Activated CD4-positive, alpha-beta T cell treated with anti-CD3 and anti-CD28 coated beads, Interleukin-10, Interleukin-2, amounts not matched to agents 100 ng/mL and 50 ng/mL, durations not matched to agents 16 hours and 8 hours (primary cell): ENCODE measurements around the gene PDCD5.
"Not testable (repeated sequence)": the region's sequence is repeated elsewhere in the genome, so short reads cannot be mapped to it uniquely, and the experiment has no call there.

Source experiments
- DNase-seq: peaks from one replicate; pipeline ENCODE4 v3.0.0-alpha.2; 2020

PDCD5 gene

GRCh38 chr19:32580353-32580900, 563 bp upstream of the PDCD5 start:
- no peak for DNase-seq

GRCh38 chr19:32581705-32582179, 752 bp downstream of the PDCD5 start:
- peak; percentile 21 for DNase-seq

- DNase-seq, result not testable (repeated sequence)
Measured at GRCh38 chr19:32587747-32588504, 6.9 kb downstream of the PDCD5 start.

- DNase-seq, result no peak
Measured at GRCh38 chr19:32594021-32594420, 13.0 kb downstream of the PDCD5 start.

- DNase-seq, result no peak
Measured at GRCh38 chr19:32595491-32595890, 14.5 kb downstream of the PDCD5 start.

GRCh38 chr19:32598022-32598421, 17.0 kb downstream of the PDCD5 start:
- no peak for DNase-seq

- DNase-seq, result no peak
Measured at GRCh38 chr19:32599258-32599657, 18.3 kb downstream of the PDCD5 start.

- DNase-seq, result peak; percentile 69
Measured at GRCh38 chr19:32599736-32600157, 18.8 kb downstream of the PDCD5 start.

- no peak for DNase-seq
Measured at GRCh38 chr19:32603961-32604360, 23.0 kb downstream of the PDCD5 start.

- no peak for DNase-seq
Measured at GRCh38 chr19:32605544-32605943, 24.6 kb downstream of the PDCD5 start.

GRCh38 chr19:32606289-32606688, 25.3 kb downstream of the PDCD5 start:
- no peak for DNase-seq

- no peak for DNase-seq
Measured at GRCh38 chr19:32607479-32607878, 26.5 kb downstream of the PDCD5 start.

- DNase-seq, result no peak
Measured at GRCh38 chr19:32611161-32611560, 30.2 kb downstream of the PDCD5 start.

- no peak for DNase-seq
Measured at GRCh38 chr19:32613008-32613407, 32.0 kb downstream of the PDCD5 start.

GRCh38 chr19:32614916-32615315, 33.9 kb downstream of the PDCD5 start:
- DNase-seq, result no peak

- DNase-seq, result no peak
Measured at GRCh38 chr19:32615569-32615968, 34.6 kb downstream of the PDCD5 start.

GRCh38 chr19:32619051-32619685, 38.2 kb downstream of the PDCD5 start:
- DNase-seq, result no peak

- no peak for DNase-seq
Measured at GRCh38 chr19:32622002-32622401, 41.0 kb downstream of the PDCD5 start.

GRCh38 chr19:32624410-32624809, 43.4 kb downstream of the PDCD5 start:
- DNase-seq, result no peak

GRCh38 chr19:32626969-32627368, 46.0 kb downstream of the PDCD5 start:
- no peak for DNase-seq

GRCh38 chr19:32627714-32628270, 46.8 kb downstream of the PDCD5 start:
- DNase-seq, result no peak

GRCh38 chr19:32630338-32630737, 49.3 kb downstream of the PDCD5 start:
- DNase-seq, result no peak

- no peak for DNase-seq
Measured at GRCh38 chr19:32631381-32631780, 50.4 kb downstream of the PDCD5 start.
